NOMO-1 treated with DMSO at 0.1 percent for 48 hours (cell line): Measurements from ENCODE around the gene MDFI.

Experiments used
- DNase-seq: peaks from one replicate; lab custom pipeline; 2025; ENCODE audit not compliant: unreplicated experiment; lab: John Stamatoyannopoulos, UW

MDFI gene

DNA sequence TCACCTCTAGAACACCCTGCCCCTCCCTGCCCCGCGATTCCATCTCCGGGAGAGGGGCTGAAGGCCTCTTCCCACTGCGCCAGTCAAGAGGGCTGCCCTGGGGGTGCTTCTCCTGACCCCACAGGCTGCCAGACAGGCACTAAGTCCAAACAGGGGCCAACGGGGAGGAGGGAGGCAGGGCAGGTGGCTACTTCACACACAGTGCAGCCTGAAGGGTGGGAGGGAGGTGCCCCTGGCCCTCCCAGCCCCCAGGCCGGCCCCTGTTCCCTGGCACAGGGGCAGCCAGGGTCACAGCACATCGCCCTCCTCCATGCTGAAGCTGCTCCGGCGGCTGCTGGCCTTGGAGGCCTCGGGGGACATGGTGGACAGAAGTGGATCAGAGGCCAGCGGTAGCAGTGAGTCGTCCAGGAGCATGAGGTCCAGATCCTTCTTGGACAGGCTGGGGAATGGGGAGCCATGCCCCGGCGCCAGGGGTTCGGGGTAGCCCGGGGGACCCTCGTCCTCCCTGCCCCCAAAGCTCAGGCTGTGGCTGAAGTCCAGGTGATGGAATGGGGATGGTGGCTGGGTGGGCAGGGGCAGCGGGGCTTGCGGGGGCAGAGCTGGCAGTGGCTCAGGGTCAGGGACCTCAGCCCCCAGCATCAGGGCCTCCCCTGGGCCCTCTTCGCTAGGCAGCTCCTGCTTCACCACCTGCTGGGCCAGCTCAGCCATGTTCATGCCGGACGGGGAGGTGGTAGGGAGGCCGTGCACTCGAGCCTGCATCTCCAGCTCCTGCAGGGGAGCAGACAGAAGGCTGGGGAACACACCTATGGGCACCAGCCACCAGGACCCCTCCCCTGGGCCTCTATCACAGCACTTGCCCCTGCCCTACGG is 46.3 kb downstream of the MDFI start:
- DNase-seq: no peak

DNA sequence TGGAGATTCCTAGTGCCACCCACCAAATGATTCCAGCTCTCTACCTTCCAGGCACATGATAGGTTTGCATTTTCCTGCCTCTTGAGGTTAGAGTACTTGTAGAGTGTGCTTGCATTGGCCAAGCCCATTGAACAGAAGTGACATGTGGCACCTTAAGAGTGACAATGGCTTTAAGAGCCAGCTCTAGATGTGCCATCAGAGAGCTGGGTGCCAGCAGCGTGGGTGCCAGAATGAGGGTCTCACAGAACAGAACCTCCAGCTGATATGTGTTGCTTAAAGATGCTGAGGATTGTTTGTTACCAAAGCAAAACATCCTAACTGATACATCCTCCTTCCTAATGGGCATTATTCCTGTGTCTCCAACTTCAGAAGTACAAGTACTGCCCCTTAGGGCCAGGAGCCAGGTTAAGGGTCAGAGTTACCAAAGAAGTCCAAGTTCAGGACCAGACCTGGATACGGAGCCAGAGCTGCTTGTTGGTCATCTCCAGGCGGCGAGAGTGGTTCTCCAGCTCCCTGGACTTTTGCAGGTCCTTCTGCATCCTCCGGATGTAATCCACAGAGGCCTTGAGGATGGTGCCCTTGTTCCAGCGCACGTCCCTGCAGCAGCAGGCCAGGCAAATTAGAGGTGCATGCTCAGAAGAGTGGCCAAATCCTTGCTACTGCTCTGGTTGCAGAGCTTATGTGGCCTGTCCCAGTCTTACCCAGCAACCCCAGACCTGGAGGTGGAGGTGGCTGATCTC is 47.5 kb downstream of the MDFI start:
- DNase-seq: no peak

- DNase-seq: no peak
Measured at GRCh38 chr6:41687501-41688175, 49.4 kb downstream of the MDFI start.

DNA sequence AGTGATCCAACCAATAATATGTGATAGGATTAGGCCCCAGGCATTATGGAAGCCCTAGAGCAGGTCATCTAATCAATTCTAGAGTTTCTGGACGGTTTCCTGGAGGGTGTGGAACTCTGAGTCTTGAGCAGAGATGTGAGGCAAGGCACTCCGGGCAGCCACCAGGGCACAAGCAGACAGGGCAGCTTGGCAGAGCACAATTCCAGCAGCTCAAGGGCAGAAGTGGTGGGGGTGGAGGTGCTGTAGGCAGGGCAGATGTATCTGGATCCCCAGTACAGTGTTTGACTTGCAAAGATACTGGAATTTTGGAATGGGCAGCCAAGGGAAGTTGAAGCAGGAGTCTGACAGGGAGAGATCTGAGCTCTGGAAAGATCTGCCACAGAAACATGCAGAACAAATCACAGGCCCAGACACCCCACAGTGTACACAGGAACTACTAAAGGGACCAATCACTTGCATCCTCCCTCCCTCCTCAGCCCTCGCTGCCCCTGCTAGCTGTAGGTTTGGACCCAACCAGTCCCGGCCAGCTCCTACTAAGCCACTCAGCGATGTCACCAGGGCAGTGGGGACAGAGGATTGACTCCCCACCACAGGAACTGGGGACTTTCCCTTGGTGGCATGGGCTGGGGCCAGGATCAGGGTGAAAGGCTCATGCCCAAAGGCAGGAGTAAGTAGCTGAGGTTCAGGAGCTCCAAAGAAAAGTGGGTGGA is 50.1 kb downstream of the MDFI start:
- no peak for DNase-seq

GRCh38 chr6:41689171-41690008 is 51.1 kb downstream of the MDFI start:
- DNase-seq: no peak

- no peak for DNase-seq
Measured at GRCh38 chr6:41690541-41691330, 52.5 kb downstream of the MDFI start.

GRCh38 chr6:41691426-41692079 is 53.3 kb downstream of the MDFI start:
- no peak for DNase-seq

- DNase-seq: no peak
Measured at GRCh38 chr6:41692080-41692675, 53.9 kb downstream of the MDFI start.

DNA sequence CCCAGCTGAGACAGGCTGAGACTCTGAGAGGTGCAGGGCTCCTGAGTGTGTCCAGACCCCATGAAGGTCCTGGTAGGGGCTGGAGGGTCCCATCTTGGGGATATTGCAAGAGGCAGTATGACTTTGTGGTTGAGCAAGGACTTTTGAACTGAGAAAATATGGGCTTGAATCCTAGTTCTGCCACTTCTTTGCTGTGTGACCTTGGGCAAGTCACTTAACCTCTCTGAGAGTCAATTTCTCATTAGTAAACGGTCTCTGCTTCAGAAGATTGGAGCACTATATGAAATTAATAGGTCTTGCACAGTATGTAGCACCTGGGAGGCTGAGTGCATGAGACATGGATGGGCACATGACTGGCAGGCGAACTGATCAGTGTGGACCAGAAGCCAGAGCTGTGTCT is 54.5 kb downstream of the MDFI start:
- DNase-seq: no peak

DNA sequence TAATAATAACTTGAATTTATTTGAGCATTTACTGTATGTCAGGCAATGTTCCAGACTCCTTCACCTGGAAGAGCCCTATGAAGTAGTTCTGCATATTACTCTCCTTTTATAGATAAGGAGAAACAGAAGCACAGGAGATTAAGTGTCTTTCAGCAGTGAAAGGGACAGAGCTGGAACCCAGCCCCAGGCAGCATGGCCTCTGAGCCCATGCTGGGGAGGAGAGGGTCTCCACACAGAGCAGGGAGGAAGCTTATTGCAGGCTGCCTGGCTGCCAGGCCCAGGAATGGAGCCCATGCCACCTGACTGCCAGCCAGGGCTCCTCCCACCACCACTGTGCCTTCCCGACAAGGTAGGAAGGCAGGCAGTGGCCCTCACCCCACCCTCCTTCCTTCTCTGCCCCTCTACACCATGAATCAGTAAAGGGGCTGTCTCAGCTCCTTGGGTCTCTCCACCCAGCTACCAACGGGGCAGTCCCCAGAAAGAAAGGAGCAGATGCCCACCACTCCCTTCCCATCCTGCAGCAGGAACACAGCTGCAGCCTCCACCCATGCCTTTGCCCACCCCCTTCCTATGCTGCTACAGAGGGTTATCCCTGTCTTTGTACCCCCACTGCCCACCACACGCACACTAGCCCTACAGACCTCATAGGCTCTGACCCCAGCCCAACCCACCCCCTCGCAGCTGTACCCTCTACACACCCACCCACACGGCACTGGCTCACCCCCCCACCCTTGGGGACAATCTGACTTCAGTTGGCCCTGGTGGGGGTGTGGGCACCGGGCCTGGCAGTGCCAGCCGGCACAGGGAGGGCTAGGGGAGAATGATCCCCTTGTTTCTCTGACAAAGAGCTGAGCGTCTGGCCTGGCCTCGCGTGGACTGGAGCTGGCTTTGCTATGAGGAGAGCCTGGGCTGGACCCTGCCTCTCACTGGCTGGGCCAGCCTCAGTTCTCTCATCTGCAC is 55.3 kb downstream of the MDFI start:
- DNase-seq: no peak

GRCh38 chr6:41694815-41695526 is 56.7 kb downstream of the MDFI start:
- no peak for DNase-seq

GRCh38 chr6:41695825-41696224 is 57.6 kb downstream of the MDFI start:
- DNase-seq: no peak

- DNase-seq: no peak
Measured at GRCh38 chr6:41696788-41697187, 58.5 kb downstream of the MDFI start.

DNA sequence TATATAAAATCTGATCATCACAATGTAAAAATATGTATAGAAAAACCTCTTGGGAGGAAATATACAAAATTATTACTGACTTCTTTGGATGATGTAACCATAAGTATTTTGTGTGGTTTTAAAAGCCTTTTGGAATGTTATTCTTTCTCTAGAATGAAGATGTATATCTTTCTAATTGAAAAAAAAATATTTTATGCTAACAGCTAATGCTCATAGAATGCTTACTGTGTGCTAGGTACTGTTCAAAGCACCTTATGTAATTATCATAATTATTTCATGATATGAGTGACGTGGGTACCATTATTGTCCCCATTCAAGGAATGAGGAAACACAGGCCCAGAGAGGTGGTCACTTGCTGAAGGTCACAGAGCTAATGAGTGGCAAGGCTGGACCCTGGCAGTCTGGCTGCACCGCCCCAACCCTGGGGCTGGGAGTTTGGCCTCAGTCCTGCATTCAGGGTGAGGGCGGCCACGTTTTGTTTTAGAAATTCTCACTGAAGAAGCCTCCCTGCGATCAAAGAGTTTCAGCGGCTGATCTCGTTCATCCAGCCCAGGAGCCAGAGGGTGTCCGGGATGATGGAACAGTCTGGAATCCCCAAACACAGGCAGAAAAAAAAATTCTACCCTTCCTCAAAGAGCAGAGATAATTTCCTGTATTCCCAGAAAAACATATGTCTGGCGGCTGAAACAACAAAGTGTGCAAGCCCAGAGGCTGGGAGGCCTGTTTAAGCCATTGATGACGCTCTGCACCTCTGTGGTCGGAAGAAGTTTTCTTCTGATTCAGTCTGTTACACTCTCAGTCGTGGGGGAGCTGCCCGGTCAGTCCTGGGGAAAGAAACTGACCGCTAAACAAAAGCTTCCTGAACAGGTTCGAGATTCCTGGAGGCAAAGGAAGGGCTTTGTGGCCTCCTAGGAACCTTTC is 59.9 kb downstream of the MDFI start:
- no peak for DNase-seq

DNA sequence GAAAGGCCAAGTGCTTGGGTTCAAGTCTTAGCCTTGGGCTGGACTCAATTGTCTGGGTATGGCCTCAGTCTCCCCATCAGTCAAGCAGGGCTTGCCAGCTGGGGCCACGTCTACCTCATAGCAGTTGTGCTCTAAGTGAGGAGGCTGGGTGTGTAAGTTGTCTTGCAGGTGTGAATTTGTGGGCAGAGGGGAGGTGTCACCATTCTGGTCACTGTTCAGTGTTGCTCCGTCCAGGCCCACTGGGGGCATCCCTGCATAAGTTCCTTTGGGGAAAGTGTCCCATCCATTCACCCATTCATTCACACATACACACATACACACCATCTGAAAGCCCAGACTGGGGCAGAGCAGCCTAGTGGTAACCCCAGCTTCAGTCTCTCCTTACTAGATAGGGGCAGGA is 60.8 kb downstream of the MDFI start:
- no peak for DNase-seq
